HG03066 (cell line): ENCODE measurements around the gene CMSS1.

Source experiments
- ATAC-seq: cut with Tn5 transposase; IDR thresholded peaks from one replicate; pipeline ENCODE4 v1.9.1; 2021; ENCODE audit warnings: low read depth; ENCODE audit not compliant: unreplicated experiment

Gene CMSS1

GRCh38 chr3:99872923-99873254 lies 55.2 kb downstream of the CMSS1 start:
- peak; percentile 33 for ATAC-seq

DNA sequence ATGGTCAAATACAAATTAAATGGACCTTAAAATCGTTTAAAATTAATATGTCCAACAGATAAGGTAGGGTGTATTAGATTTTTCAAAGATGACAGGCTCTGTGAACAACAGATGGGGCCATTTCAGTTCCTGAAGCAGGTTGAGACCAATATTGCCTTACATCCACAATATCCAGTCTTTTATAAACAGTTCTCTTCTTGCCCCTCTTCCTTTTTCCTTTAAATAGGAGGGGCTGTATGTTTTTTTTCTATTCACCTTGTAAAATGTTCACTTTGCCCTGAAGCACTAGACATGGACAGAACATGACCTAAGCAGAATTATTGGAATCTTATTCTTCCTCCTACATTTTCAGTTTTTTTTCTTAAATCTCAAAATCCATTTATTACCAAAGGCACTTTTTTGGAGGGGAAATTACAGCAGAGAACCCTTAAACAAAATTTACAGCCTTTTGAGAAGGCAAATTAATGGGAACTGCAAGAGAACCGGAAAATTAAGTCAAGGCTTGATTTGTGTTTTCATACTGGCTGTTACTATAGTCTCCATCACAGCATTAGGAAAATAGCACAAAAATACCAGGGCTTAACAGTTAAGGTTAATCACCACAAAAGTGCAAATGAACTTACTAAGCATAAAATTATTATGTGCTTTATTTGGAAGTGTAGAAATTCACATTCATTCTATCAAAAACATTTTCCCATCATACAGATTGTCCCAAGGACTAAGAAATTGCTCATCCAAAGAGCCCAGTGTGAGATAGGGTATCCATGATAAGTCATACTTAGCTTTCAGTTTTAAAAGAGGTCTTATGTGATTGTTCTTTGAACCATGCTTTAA lies 55.8 kb downstream of the CMSS1 start:
- ATAC-seq = no peak

- no peak for ATAC-seq
Observed at GRCh38 chr3:99874237-99875002, 56.8 kb downstream of the CMSS1 start.

- ATAC-seq = peak; percentile 13
Observed at GRCh38 chr3:99875581-99875928, 57.9 kb downstream of the CMSS1 start.

DNA sequence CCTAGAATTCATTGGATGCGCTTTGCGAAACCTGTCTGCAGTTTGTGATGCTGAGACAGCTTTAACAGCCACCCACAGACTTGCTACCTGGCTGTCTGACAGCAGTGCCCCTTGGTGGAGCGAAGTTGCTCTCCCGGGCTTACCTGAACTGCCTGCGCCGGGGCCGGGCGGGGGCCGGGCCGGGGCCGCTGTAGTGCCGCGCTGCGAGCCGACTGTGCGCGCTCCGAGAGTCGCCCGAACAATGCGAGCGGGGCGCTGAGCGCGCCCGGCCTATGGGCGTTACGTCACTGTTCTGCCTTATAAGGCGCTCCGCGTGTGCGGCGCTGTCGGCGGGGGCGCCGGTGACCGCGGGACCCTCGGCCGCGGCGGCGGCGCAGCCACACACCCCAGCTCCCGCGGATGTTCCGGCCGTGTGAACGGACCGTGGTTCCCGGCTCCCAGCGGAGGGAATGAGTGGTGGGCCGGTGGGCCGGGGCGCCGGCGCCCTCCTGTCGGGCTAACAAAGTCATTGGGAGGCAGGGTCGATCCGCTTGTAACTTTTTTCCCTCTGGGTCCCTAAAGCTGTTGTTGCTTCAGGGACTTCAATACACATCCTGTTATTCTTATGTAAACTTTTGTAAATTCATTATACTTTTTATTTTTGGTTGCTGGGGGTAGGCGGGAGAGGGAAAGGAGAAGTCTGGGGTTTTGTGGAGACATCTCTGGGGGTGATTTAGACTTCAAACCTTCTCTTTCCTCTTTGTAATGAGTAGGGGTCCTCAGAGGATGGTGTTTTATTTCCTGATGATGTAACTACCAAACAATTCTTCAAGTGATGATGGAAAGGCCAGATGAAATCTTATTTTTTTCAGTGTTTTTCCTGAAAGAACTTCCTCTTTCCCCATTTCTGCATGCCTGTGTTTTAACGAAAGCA lies 58.5 kb downstream of the CMSS1 start:
- ATAC-seq = peak; percentile 95

DNA sequence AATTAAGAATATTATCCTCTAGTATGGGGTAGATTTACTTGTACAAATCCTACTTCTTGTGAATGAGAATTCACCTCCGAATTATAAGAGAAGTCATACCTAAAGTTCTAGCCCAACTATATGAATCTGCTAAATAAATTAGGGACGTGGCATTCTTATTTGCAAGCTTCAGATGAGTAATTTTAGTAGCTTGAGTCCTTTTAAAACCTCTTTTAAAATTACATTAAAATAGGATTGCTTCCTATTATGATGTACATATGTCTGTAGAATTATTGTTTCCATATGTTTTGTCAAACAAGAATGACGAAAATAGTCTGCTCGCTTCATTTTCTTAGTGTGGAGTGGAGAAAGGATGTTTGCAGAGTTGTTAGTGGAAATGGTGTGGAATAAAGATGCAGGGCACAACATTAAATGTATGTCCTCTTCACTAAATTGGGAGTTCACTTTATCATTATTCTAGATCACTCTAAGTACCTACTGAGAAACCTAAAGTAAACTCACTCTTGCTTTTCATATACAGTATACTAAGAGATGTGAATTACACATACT lies 59.4 kb downstream of the CMSS1 start:
- ATAC-seq = no peak

DNA sequence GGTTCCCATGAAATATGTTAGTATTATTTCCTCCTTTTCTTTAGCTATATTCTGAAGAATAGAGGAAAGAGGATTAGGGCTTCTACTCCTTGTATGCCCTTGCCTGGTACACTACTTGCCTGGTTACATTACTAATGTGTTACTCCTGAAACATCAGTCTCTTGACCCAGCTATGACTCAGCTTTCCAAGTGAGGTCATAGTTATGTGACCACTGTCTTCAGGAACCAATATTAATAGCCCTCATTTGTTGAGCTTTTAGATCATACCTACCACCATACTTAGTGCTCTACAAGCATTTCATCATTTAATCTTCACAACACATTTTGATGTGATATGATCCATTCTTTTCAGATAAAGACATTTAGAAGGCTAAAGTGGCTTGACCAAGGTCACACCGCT lies 60.3 kb downstream of the CMSS1 start:
- ATAC-seq = peak; percentile 40

GRCh38 chr3:99879275-99879674 lies 61.6 kb downstream of the CMSS1 start:
- no peak for ATAC-seq

DNA sequence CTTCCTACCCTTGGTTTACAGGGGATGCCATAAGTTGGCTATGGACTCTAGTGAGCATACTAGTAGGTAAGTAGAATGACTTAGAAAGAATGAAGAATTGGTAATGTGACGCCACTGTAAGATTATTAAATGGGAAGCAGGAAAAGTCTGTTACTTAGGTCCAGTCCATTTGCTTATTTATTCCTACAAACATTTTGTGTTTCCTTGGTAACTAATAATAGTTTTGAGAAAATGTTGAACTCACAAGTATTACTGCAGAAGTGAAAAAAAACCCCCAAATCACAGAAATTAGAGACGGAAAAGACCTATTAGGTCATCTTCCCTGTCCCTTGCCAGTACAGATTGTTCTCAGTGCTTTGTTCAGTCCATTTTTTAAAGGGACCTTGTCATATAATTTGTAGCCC lies 63.5 kb downstream of the CMSS1 start:
- ATAC-seq = no peak

DNA sequence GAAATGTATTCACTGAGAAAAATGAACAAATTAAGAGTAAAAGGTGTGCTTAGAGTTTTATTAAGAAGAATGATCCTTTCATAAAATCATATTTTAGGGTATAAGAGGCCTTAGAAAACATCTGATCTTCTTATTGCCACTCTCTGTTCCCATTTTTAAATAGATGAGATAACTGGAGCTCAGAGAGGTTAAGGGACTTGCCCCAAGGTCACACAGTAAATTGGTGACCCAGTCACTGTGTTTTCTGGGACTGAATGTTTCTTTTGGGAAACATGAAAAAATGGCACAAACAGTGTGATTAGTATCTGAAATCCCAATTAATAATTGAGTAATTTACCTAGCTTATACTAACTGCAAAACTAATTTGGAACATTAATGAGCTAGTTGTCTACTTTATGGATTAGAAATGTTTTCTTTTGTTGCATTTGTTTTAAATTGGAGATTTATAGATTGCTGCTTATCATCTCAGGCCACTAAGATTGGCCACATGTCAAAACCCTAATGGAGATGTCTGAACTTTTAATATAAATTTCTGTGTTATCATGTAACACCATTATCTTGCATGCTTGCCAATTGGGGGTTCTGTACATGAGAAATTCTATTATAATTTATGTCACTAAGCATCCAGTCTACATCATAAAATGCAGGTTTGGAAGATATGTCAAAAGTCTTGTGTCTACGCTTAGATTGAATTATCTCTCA lies 64.9 kb downstream of the CMSS1 start:
- ATAC-seq = no peak

DNA sequence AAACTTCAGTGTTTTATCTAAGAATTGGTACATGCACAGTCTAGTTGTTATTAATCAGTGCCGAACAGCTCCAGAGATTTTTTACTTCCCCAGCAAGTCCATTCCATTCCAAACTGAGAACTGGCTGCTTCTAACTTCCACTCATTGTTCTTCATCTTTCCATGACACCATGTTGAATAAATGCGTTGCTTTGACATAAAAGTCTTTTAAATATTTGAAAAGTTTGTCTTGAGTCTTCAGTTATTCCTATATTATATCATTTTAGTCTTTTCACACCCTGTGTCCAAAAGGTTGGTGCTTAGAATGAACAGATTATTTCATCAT lies 65.4 kb downstream of the CMSS1 start:
- ATAC-seq = no peak

- no peak for ATAC-seq
Observed at GRCh38 chr3:99883693-99884092, 66.0 kb downstream of the CMSS1 start.

GRCh38 chr3:99884484-99884883 lies 66.8 kb downstream of the CMSS1 start:
- ATAC-seq = no peak

DNA sequence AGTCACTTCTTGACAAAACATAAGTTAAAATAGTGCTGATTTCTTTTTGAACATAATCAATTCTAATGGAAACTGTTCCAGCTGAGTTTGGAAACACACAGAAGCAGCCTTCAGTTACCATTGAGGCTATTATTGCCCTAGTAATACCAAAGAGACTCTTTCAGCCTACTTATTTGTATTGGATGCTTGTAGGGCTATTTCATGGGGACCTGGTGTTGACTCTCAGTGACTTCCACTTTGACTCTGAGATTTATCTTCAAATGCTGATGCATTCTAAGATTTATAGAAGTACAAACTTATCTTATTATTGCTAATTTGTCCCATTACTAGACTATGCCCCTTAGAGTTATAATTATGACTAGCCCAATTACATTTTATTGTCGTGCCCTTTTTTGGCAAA lies 67.4 kb downstream of the CMSS1 start:
- ATAC-seq = no peak

GRCh38 chr3:99885851-99886250 lies 68.2 kb downstream of the CMSS1 start:
- no peak for ATAC-seq

DNA sequence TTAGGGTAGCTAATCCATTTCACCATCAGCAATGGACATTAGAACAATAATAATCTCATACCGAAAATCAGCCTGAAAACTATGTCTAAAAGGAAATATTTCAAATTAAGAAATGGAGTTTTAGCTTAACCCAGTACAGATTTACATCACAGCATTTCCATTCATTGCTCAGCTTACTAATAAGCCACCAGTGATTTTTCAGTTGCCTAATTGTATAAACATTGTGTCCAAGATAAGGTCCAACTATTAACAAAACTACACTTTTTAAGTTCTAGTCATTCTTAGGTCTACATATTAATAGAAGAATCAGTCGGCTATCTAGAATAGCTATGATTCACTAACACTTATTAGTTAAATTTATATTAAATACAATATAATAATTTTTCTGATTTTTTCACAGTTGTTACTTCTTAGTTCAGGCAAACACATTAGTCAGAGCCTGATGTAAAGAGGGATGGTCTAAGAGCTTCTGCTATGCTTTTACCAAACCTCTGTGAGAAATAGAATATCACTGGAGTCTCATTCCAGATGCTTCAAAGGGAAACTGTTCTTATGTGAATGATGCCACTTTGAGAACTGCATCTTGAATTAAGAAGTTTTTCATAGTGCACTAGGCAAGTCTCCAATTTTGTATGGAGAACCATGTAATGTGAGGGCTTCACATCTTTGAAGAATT lies 74.1 kb downstream of the CMSS1 start:
- no peak for ATAC-seq

DNA sequence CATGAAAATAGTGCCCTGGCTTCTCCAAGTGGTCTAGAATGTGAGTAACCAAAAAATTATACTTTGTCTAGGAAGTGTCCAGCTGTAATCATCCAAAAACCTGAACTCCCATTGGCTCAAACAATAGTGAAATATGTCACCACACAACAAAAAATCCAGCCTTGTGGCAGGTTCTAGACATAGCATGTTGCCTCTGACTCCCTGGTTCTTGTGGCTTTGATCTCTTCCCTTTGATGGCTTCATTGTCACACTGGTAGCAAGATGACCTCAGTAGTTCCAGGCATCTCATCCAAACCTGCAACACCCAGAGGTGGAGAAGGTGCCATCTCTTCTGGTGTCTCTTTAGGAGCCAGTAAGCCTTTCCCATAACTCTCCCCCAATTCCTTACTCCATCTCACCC lies 74.7 kb downstream of the CMSS1 start:
- ATAC-seq = no peak

- ATAC-seq = no peak
Observed at GRCh38 chr3:99895131-99895696, 77.6 kb downstream of the CMSS1 start.

GRCh38 chr3:99895703-99896441 lies 78.2 kb downstream of the CMSS1 start:
- ATAC-seq = no peak
